Parietal lobe (tissue), 2 donors: ENCODE results near the gene TRMT10C. TPM values are rescaled to one million over a fixed set of nuclear protein-coding genes. Genes with fewer than 3 reads are reported as not detected.

ENCODE experiments used
- small RNA-seq: library from RNA; depleted of rRNA; stranded (forward); fragments of <200 nt; gene quantifications from one replicate; pipeline ENCODE3, GENCODE V24; 2014; ENCODE audit warnings: low replicate concordance
- total RNA-seq: library from RNA; depleted of rRNA; stranded (reverse); fragments of >200 nt; gene quantifications from one replicate; pipeline ENCODE4 v1.2.3, GENCODE V29; 2014

TRMT10C gene
- 27.2 TPM for total RNA-seq

GRCh38 chr3:101561630-101562328 is at the start of gene TRMT10C:
TRMT10C (plus strand) TSS chr3:101561868; CDS start chr3:101564782, 2,914 bp downstream.

DNA sequence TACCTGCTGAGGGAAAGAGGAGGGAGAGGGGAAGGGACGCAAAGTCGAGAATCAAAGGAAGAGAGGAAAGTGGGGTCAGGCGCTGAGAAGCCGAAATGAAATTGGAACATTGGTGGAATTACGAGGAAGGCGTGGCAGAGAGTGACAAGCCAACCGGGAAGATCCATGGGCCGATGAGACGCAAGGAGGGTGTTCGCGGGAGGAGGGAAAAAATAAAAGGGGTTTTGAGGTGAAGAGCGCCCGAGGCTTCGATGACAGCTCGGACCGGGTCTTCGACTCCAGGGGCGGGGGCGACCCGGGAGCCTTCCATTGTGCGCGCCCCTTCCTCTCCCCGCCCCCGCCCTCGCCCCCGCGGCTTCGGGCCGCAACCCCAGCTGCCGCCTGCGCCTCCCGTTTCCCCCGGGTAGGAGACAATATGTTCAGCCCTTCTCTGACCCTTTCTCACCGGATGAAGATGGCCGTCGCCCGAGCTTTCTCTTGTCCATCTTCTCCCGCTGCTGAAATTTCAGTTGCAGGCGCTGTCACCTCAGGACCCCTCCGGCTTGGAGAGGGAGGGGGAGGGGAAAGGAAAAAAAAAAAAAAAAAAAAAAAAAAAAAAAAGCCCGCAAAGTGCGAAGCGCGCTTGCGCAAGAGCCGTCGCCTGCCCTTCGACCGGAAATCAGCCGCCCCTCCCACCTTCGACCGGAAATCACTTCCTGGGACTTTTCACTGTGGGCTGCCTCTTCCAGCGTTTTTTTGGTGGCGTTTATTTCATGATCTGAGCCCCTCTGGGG is 48.8 kb upstream of the TRMT10C start, which contains the start of gene SENP7:
Gene SENP7 (minus strand): TSS at position 567 of the 773 bp plus-strand sequence. CDS start 82 bp downstream, at position 485.

GRCh38 chr3:101573449-101574387 is 12.1 kb downstream of the TRMT10C start, which contains the start of gene PCNP:
PCNP (plus strand) TSS chr3:101574180; CDS start chr3:101574216, 36 bp downstream.

Small RNA genes lying within 50 kb of the gene (small RNA-seq; reads per million reads assigned to genes)
- not detected for gene RNU6-1256P

Other genes starting within 250 kb of the TRMT10C start
- gene IMPG2, start 241.3 kb upstream of the TRMT10C start, total RNA-seq = 2.8 TPM
- 174 TPM for gene SENP7, start 48.7 kb upstream of the TRMT10C start, total RNA-seq
- gene PCNP, start 12.3 kb downstream of the TRMT10C start, total RNA-seq = 102 TPM
- gene ZBTB11, start 115.3 kb downstream of the TRMT10C start, total RNA-seq = 62.3 TPM
- 2,198 TPM for gene RPL24, start 124.8 kb downstream of the TRMT10C start, total RNA-seq
- gene CEP97, start 162.7 kb downstream of the TRMT10C start, total RNA-seq = 73.6 TPM
- 26.3 TPM for gene NXPE3, start 217.3 kb downstream of the TRMT10C start, total RNA-seq